WERI-Rb-1 (cell line): ENCODE measurements around the gene KCNK7.
A peak's percentile ranks its signal among the peaks of the same experiment; 100 is the strongest.

Experiments used
- DNase-seq: peaks from one replicate; pipeline ENCODE4 v3.0.0-alpha.2; 2020
- H3K27ac ChIP-seq: fragments of 250-450 bp; sonication (Bioruptor Pico); 2 replicates; pipeline ENCODE4 v1.5.1; 2020; ENCODE audit warnings: mild to moderate bottlenecking, moderate library complexity
- H3K27me3 ChIP-seq: fragments of 250-450 bp; sonication (Bioruptor Pico); 2 replicates; pipeline ENCODE4 v1.5.1; 2021; ENCODE audit warnings: mild to moderate bottlenecking, low read depth, moderate library complexity; ENCODE audit not compliant: insufficient read depth, severe bottlenecking
- H3K36me3 ChIP-seq: fragments of 250-450 bp; sonication (Bioruptor Pico); 2 replicates; pipeline ENCODE4 v1.5.1; 2020; ENCODE audit warnings: mild to moderate bottlenecking, moderate library complexity
- H3K4me3 ChIP-seq: 2 replicates; pipeline ENCODE4 v1.5.1; 2011; ENCODE audit warnings: low read depth, mild to moderate bottlenecking, control low read depth, low read length
- H3K9me3 ChIP-seq: fragments of 250-450 bp; sonication (Bioruptor Pico); 2 replicates; pipeline ENCODE4 v1.5.1; 2021; ENCODE audit warnings: mild to moderate bottlenecking, moderate library complexity; ENCODE audit not compliant: severe bottlenecking
- TF ChIP-seq, protein P1 (sequence below): IDR thresholded peaks from 2 replicates; pipeline ENCODE4 v1.5.1; 2011; ENCODE audit warnings: low read depth, mild to moderate bottlenecking, control low read depth, inconsistent platforms, low read length

The KCNK7 gene

DNA sequence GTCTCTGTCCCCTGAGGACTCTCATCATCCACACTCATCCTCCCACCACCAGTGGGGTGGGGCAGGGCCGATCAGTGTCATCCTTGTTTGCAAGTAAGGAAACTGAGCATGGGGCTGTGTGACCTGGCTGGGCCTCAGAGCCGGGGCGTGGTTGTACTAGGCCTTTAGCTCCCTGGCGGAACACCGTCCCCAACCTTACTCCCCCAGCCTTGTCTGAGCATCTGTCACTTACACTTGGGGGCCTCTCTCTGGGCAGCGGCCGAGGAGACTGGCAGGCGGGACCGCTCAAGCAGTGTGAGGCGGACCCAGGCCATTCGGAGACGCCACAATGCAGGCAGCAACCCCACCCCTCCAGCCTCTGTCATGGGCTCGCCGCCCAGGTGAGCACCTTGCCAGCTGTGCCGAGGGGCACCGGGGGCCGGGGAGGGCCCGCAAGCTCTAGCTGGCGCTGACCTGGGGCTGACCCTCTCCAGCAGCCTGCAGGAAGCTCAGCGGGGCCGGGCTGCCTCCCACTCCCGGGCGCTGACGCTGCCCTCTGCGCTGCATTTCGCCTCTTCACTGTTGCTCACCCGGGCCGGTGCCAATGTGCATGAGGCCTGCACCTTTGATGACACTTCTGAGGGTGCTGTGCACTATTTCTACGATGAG is 23.8 kb upstream of the KCNK7 start:
- TF ChIP-seq, protein P1, sequence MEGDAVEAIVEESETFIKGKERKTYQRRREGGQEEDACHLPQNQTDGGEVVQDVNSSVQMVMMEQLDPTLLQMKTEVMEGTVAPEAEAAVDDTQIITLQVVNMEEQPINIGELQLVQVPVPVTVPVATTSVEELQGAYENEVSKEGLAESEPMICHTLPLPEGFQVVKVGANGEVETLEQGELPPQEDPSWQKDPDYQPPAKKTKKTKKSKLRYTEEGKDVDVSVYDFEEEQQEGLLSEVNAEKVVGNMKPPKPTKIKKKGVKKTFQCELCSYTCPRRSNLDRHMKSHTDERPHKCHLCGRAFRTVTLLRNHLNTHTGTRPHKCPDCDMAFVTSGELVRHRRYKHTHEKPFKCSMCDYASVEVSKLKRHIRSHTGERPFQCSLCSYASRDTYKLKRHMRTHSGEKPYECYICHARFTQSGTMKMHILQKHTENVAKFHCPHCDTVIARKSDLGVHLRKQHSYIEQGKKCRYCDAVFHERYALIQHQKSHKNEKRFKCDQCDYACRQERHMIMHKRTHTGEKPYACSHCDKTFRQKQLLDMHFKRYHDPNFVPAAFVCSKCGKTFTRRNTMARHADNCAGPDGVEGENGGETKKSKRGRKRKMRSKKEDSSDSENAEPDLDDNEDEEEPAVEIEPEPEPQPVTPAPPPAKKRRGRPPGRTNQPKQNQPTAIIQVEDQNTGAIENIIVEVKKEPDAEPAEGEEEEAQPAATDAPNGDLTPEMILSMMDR: no peak
- H3K36me3 ChIP-seq: peaks cover 65% of the 10 kb centered on the region
- no peak overlapping the region for H3K27ac ChIP-seq
- no peaks in the 10 kb centered on the region for H3K27me3 ChIP-seq
- no peak for DNase-seq
- H3K9me3 ChIP-seq: no peaks in the 10 kb centered on the region
- H3K4me3 ChIP-seq: no peak overlapping the region

DNA sequence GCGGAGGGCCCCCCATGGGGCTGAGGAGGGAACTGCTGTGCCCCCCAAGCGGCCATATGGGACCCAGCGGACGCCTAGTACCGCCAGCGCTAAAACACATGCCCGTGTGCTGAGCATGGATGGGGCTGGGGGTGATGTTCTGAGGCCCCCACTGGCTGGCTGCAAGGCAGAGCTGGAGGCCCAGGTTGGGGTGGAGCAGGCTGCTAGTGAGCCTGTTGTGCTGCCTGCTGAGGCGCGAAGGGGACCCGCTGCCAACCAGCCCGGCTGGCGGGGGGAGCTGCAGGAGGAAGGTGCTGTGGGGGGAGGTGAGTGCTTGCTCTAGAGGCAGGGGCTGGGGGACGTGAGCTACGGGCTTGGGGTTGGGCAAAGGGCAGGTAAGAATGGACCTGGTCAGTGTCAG is 23.2 kb upstream of the KCNK7 start:
- DNase-seq: no peak
- Histone ChIP-seq H3K27ac (no peak overlapping the region), H3K27me3 (no peaks in the 10 kb centered on the region), H3K9me3 (no peaks in the 10 kb centered on the region), H3K4me3 (no peak overlapping the region), H3K36me3 (peaks cover 60% of the 10 kb centered on the region)
- TF ChIP-seq, protein P1: no peak

DNA sequence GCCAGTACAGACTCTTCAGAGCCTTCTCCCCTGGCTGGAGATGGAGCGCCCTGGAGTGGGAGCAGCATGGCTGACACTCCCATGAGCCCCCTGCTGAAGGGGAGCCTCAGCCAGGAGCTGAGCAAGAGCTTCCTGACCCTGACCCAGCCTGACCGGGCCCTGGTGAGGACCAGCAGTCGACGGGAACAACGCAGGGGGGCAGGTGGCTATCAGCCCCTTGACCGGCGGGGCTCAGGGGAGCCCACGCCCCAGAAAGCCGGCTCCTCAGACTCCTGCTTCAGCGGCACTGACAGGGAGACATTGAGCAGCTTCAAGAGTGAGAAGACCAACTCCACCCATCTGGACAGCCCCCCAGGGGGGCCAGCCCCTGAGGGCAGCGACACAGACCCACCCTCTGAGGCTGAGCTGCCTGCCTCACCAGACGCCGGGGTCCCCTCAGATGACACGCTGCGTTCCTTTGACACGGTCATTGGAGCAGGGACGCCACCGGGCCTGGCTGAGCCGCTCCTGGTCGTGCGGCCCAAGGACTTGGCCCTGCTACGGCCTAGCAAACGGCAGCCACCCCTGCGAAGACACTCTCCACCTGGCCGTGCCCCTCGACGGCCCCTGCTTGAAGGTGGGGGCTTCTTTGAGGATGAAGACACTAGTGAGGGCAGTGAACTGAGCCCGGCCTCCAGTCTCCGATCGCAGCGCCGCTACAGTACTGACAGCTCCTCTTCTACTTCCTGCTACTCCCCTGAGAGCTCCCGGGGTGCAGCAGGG is 22.6 kb upstream of the KCNK7 start:
- TF ChIP-seq, protein P1: no peak
- Histone ChIP-seq H3K27me3 (no peaks in the 10 kb centered on the region), H3K36me3 (peaks cover 55% of the 10 kb centered on the region), H3K9me3 (no peaks in the 10 kb centered on the region), H3K4me3 (no peak overlapping the region), H3K27ac (no peak overlapping the region)
- DNase-seq: no peak

DNA sequence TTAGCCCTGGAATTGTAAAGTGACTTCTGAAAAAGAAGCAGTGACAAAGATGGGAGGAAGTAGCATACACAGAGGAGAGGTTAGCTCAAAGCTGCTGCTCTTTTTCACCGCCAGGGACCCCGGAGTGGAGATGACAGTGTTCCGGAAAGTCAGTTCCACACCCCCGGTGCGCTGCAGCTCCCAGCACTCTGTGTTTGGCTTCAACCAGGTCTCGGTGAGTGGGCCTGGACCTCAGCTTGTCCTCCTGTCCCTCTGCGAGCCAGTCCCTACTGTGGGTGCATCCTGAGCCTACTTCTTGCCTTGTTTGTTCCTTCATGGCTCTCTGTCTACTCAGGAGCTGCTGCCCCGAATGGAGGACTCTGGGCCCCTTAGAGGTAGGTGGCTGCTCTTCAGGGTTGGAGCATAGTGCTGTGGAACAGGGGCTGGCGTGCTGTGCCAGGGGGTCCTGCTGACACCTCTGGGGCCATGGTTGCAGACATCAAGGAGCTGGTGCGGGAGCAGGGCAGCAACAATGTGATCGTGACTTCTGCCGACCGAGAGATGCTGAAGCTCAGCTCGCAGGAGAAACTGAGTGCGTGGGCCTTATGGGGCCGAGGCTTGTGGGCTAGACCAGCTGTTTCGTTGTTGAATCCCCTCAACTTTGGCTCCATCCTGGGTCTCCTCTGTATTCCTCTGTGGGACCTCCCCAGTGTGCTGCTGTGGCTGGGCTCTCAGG is 21.7 kb upstream of the KCNK7 start:
- DNase-seq: no peak
- H3K4me3 ChIP-seq: no peak overlapping the region
- no peaks in the 10 kb centered on the region for H3K27me3 ChIP-seq
- H3K27ac ChIP-seq: no peak overlapping the region
- TF ChIP-seq, protein P1: no peak
- no peaks in the 10 kb centered on the region for H3K9me3 ChIP-seq
- peaks cover 58% of the 10 kb centered on the region for H3K36me3 ChIP-seq

DNA sequence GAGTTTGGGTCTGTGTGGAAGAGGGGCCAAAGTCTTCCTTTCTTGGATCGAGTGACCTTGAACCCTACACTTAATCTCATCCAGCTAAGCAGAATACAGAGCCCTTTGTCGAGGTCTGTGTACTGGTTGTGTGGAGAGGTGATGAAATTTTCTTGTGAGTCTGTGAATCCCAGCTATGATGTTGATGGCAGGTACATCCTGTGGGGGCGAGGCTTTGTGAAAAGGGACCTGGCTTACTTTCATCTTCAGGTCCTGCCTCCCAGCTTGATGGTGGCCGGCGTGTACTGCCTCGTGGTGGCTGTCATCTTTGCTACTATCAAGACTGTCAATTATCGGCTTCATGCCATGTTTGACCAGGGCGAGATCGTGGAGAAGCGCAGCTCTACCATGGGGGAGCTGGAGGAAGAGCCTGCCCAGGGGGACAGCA is 21.0 kb upstream of the KCNK7 start:
- Histone ChIP-seq H3K27me3 (no peaks in the 10 kb centered on the region), H3K4me3 (peak overlapping the region; percentile 71), H3K27ac (peak overlapping the region; percentile 86), H3K9me3 (no peaks in the 10 kb centered on the region), H3K36me3 (peaks cover 63% of the 10 kb centered on the region)
- no peak for DNase-seq
- TF ChIP-seq, protein P1: no peak
